GM18951 (cell line): Measurements from ENCODE around the gene ACVR2B.

Experiments used
- POLR2A ChIP-seq: IDR thresholded peaks from 4 replicates; pipeline ENCODE4 v1.6.1; 2011; ENCODE audit warnings: mild to moderate bottlenecking; ENCODE audit not compliant: insufficient read length, insufficient read depth; ENCODE audit errors: extremely low read depth
- in situ Hi-C: fragments of 300-500 bp; cut with MboI; formaldehyde crosslinking; loops from one replicate; pipeline ENCODE4 v1.12.0; 2022; ENCODE audit warnings: low sequenced_read_pairs, mixed read lengths, inconsistent platforms; ENCODE audit not compliant: unreplicated experiment

The ACVR2B gene

DNA sequence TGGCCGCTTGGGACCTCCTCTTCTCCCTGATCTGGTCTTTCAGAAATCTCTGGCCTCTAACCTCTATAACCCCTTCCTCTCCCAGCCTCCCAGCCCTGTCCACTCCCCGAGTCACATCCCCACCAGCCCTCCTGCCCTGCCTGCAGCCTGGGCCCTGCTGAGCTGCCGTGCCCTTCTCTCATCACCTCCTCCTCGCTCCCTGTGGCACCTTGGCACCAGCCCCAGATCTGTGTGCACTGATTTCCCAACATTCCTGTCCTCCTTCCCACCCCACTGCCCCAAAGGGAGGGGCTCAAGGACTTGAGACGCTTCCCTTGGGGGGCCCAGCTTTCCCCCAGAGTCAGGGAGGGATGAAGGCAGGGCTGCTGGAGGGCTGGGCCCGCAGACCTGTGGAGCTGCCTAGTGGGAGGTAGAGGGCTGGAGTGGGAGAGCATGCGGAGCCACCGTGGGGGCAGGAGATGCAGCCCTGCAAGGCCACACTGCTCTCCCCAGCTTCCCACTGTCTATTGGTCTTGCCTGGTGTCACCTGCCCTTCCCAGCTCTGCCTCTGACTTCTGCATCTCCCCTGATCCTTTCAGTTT lies 85.2 kb downstream of the ACVR2B start:
- in situ Hi-C loops = no loop called here
- TF ChIP-seq POLR2A = no peak

DNA sequence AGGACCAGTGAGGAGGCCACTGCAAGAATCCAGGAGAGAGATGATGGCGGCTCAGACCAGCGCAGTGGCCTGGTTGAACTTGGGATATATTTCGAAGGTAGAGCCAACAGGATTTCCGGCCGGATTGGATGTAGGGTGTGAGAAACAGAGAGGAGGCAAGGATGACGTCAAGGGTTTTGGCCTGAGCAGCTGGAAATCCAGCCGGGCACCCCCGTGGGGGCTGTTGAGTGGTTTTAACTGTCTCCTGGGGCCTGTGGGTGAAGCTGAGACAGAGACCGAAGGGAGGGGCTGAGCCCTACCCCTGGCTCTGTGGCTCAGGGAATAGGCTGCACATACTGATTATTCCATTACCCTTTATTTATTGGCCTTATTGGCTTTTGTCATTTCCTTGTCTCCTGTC lies 88.1 kb downstream of the ACVR2B start:
- TF ChIP-seq POLR2A = no peak

More for the DNA sequence above, 88.1 kb downstream of the ACVR2B start:
- in situ Hi-C loops = no loop called here
